HG02642 (cell line): Measurements from ENCODE around the gene NUCB1.
"Not testable (repeated sequence)": the region's sequence is repeated elsewhere in the genome, so short reads cannot be mapped to it uniquely, and the experiment has no call there.

Experiments
- ATAC-seq: cut with Tn5 transposase; IDR thresholded peaks from one replicate; pipeline ENCODE4 v1.9.1; 2021; ENCODE audit warnings: mild to moderate bottlenecking; ENCODE audit not compliant: unreplicated experiment, poor library complexity

The NUCB1 gene

DNA sequence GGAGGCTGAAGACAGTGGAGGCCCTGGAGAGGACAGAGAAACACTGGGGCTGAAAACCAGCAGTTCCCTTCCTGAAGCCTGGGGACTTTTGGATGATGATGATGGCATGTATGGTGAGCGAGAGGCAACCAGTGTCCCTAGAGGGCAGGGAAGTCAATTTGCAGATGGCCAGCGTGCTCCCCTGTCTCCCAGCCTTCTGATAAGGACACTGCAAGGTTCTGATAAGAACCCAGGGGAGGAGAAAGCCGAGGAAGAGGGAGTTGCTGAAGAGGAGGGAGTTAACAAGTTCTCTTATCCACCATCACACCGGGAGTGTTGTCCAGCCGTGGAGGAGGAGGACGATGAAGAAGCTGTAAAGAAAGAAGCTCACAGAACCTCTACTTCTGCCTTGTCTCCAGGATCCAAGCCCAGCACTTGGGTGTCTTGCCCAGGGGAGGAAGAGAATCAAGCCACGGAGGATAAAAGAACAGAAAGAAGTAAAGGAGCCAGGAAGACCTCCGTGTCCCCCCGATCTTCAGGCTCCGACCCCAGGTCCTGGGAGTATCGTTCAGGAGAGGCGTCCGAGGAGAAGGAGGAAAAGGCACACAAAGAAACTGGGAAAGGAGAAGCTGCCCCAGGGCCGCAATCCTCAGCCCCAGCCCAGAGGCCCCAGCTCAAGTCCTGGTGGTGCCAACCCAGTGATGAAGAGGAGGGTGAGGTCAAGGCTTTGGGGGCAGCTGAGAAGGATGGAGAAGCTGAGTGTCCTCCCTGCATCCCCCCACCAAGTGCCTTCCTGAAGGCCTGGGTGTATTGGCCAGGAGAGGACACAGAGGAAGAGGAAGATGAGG, 26.4 kb upstream of the NUCB1 start:
- ATAC-seq = no peak

DNA sequence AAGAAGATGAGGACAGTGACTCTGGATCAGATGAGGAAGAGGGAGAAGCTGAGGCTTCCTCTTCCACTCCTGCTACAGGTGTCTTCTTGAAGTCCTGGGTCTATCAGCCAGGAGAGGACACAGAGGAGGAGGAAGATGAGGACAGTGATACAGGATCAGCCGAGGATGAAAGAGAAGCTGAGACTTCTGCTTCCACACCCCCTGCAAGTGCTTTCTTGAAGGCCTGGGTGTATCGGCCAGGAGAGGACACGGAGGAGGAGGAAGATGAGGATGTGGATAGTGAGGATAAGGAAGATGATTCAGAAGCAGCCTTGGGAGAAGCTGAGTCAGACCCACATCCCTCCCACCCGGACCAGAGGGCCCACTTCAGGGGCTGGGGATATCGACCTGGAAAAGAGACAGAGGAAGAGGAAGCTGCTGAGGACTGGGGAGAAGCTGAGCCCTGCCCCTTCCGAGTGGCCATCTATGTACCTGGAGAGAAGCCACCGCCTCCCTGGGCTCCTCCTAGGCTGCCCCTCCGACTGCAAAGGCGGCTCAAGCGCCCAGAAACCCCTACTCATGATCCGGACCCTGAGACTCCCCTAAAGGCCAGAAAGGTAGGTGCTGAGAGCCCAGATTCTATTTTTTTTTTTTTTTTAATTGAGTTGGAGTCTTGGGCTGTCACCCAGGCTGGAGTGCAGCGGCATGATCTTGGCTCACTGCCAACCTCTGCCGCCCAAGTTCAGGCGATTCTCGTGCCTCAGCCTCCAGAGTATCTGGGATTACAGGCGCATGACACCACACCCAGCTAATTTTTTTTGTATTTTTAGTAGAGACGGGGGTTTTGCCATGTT, 25.6 kb upstream of the NUCB1 start:
- ATAC-seq = no peak

DNA sequence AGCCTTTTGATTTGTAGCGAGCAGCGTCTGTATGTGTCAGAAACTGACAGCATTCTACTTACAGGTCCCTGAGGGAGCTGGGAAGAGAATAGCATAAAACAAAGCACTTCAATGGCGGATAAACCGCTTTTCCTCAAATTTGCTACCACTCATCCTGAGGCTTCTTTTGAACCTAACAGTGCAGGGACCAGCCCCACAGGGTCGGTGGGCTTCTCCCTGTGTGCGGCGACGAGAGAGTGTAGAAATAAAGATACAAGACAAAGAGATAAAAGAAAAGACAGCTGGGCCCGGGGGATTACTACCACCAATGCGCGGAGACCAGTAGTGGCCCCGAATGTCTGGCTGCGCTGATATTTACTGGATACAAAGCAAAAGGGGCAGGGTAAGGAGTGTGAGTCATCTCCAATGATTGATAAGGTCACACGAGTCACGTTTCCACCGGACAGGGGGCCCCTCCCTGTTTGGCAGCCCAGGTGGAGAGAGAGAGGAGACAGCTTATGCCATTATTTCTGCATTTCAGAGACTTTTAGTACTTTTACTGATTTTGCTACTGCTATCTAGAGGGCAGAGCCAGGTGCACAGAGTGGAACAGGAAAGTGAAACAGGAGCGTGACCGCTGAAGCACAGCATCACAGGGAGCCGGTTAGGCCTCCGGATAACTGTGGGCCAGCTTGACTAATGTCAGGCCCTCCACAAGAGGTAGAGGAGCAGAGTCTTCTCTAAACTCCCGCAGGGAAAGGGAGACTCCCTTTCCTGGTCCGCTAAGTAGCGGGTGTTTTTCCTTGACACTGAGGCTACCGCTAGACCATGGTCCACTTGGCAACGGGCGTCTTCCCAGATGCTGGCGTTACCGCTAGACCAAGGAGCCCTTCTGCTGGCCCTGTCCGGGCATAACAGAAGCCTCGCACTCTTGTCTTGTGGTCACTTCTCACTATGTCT, 23.8 kb upstream of the NUCB1 start:
- ATAC-seq = not testable (repeated sequence)

DNA sequence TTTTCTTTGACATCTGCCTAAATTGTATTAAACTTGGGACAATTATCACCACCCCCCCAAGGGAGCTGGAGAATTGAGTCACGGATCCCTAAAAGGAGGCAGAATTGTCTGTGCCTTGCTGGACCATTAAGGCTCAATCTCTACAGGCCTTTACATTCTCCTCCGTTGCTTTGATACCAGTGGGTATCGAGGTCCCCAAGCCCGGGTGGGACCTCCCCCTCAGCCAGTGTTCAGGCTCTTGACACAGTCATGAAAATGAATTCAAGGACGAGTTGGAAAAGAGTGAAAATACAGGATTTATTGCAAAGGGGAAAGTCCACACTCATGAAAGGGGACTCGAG, 22.3 kb upstream of the NUCB1 start:
- ATAC-seq = no peak

DNA sequence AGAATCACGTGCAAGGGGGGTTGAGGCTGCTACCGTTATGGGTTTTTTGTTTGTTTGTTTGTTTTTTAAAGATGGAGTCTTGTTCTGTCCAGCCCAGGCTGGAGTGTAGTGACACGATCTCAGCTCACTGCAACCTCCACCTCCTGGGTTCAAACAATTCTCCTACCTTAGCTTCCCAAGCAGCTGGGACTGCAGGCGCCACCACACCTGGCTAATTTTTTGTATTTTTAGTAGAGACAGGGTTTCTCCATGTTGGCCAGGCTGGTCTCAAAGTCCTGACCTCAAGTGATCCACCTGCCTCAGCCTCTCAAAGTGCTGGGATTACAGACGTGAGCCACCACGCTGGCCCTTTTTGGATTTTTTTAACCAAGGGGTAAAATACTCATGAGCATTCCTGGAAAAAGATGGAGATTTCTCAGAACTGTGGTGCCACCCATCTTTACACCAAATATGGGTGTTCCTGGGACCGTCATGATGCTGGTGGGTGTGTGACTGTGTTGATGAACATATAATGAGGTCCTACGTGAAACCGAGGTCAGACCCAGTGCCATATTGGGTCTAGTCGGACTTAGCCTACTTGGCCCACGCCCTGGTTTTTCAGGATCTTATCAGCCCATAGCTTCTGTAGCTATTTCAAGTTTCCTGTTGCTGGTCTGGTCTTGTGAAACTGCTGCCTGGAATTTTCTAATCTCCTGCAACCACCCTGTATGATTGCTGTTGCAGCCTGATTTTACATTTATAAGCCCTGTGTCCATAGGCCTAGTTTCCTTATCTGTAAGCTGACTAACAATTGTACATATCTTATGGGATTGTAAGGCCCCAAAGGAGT, 21.7 kb upstream of the NUCB1 start:
- ATAC-seq = no peak

DNA sequence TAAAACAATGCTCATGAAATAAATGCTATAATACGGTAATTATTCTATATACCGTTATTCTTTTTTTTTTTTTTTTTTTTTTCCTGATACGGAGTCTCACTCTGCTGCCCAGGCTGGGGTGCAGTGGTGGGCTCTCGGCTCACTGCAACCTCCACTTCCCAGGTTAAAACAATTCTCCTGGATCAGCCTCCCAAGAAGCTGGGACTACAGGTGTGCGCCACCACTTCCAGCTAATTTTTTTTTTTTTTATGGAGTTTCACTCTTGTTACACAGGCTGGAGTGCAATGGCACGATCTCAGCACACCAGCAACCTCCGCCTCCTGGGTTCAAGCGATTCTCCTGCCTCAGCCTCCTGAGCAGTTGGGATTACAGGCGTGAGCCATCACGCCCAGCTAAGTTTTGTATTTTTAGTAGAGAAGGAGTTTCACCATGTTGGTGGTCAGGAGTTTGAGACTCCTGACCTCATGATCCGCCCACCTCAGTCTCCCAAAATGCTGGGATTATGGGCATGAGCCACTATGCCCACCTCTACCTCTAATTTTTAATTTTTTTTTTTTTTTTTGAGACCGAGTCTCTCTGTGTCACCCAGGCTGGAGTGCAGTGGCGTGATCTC, 21.0 kb upstream of the NUCB1 start:
- no peak for ATAC-seq

DNA sequence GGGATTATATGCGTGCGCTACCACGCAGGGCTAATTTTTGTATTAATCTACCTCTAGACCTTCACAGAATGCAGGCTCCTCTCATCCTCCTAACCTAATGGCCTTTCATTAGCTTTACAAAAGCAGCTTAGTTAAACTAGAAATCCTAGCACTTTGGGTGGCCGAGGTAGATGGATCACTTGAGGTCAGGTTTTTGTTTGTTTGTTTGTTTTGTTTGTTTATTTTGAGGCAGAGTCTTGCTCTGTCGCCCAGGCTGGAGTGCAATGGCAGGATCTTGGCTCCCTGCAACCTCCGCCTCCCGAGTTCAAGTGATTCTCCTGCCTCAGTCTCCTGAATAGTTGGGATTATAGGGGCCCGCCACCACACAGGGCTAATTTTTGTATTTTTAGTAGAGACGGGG, 20.4 kb upstream of the NUCB1 start:
- not testable (repeated sequence) for ATAC-seq

DNA sequence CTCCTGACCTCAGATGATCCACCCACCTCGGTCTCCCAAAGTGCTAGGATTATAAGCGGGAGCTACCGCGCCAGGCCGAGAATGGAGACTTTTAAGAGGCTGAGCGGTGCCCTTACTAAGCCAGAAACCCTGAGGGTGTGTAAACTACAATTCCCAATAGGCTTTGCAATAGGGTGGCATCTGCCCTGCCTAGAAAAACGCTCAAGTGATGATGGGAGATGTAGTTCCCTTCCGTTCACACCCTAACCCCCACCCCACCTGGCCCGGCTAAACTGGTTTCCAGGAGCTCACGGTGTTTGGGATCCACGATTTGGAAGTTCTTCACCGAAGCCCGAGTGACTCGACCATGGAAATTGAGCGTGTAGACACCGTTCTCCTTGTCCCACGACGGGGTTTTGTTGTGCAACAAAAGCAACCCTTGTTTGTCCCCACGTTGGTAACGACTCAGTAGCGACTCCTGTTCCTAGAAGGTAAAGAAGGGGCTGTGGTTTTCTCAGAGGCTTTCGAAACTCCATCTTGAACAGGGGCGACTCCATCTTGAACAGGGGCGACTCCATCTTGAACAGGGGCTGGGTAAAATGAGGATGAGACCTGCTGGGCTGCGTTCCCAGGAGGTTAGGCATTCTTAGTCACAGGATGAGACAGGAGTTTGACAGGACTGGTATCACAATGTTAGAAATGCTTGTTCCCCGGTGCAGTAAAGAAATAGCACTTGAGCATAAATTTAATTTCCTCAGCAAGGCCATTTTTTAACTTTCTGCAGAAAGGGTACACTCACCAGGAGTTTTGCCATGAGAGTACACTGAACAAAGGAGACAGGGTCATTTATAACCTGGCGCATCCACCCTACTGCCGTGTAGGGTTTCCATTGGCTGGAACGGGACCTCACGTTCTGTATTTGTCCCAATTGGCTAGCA, 18.1 kb upstream of the NUCB1 start:
- no peak for ATAC-seq

DNA sequence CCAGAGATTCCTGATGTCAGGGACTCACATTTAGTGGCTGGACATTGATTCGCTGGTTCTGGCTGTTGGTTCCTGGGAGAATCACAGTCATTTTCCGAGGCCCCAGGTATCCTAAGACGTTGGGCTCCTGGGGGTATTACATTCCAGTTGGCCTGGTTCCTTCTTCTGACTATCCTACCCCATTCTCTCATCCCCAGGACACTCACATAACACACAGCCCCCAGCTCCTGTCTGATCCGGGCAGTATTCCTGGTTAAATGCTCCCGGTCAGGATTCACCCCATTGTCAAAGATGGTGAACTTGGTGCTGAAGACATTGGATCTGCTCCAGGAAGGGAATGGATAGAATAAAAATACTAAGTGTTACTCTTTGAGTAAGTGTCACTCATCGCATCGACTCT, 16.4 kb upstream of the NUCB1 start:
- no peak for ATAC-seq

DNA sequence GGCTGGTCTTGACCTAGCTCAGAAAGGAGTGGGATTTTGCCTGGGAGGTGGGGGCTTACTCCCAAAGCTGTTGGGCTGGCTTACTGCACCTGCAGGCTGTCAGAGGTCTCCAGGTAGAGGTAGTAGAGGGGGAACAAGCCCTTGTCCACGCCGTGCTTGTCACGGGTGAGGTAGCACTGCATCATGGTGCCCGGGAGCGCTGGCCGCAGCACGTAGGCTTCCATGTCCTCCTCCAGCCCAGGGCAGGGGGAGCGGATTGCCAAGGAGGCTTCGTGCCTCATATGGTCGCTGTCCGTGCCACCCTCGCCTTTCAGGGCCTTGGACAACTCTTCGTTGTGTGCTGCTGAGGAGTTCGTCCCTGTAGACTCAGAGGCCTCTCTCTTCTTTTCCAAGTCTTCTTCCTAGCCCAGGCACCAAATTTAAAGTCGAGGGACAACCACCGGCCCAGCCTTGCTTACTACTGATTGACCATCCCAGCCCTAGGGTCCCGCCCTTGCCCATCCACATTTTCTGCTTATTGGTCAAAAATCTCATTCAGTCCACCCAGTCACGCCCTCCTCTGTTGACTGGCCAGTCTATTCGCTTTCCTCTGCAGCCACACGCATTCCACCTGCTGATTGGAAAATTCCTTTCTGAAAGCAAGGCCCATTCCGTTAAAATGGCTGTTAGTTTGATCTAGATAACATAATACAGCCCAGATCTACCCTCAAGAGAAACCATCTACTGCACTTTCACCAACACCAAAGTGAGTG, 12.1 kb upstream of the NUCB1 start:
- ATAC-seq = no peak

DNA sequence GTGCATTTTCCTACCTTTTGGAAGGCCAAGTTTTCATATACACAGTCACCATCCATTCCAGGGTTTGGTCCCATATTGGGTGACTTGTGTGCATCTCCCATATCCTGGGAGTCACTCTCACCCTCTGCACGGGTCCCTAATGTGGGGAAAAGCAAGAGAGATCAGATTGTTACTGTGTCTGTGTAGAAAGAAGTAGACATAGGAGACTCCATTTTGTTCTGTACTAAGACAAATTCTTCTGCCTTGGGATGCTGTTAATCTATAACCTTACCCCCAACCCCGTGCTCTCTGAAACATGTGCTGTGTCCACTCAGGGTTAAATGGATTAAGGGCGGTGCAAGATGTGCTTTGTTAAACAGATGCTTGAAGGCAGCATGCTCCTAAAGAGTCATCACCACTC, 10.6 kb upstream of the NUCB1 start:
- not testable (repeated sequence) for ATAC-seq

DNA sequence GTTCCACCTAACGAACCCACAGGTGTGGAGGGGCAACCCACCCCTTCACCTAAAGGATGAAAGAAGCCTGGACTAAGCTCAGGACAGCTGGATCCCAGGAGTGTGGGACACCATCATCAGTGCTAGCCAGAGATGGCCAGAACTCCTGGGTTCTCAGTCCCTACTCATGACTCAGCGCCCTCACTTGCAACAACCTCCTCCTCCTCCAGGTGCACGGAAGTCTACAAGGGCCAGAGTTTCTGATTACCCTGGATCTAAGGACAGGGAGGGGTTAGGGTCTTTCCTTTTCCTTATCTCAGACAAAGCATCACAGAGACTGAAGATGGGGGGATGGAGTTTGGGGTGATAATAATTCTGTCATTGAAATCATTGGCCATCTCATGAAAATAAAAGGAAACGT, 9.6 kb upstream of the NUCB1 start:
- no peak for ATAC-seq

DNA sequence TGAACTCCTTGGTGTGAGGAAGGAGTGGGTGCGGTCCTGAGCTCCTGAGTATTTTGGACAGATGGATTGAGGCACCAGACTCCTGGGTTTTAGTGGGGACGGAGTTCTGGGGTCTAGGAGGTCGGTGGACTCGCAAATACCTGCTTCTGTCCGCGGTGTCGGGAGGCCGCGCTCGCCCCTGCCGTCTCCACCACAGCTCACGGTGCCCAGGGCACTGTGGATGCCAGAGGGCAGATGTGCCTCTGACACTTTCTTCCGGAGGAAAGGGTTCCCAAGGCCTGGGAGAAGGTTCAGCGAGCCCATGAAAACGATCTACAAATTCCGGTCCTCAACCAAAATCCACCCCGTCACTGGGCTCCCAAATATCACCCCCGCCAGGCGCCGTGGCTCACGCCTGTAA, 4.9 kb upstream of the NUCB1 start:
- no peak for ATAC-seq

DNA sequence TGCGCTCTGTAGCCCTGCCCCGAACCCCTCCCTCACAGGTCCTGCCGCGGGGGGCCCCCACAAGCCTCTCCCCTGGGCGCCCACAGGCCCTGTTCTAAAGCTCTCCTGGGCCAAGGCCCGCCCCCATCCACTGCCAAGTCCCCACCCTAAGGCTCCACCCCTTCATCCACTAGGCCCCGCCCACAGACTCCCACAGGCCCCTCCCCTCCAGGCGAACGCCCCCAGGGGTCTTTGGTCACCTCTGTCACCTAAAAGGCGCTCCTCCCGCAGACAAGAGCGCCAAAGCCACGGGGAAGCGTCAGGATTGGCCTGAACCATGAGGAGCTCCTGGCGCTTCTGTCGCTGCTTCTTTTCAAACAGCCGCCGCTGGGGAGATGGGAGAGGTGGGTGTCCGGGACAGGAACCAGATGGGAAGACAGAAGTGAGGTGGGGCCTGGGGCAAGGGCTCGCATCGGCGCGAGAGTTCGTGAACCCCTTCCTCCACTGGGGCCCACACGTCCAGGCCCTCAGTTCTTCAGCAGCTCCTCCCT, 3.9 kb upstream of the NUCB1 start:
- no peak for ATAC-seq

DNA sequence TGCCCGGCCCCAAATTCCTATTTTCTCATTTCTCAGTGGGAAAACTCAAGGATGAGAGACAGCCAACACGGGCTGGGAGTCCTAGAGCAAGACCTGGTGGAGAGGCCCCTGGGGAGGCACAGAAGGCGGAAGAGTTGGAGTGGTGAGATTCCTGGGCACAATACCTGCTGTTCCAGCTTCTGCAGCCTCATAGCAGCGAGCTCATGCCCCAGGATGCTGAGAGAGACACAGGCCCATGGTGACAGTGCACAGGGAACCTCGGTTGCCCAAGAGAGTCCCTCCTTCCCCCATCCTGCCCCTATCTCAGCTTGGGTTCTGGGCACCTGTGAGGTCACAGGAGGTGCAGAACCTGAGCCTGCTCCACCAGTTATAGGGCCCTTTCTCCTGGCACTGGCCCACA, 2.9 kb upstream of the NUCB1 start:
- ATAC-seq = no peak

DNA sequence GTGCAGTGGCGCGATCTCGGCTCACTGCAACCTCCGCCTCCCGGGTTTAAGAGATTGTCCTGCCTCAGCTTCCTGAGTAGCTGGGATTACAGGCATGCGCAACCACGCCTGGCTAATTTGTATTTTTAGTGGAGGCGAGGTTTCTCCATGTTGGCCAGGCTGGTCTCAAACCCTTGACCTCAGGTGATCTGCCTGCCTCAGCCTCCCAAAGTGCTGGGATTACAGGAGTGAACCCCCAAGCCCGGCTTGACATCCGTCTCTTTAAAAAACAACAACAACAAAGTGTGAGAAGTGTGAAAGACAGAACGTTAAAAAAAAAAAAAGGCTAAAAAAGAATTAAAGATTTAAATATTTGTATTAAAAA, 744 bp upstream of the NUCB1 start:
- not testable (repeated sequence) for ATAC-seq
